ENCODE results near the gene PCED1A. TPM values are rescaled to one million over a fixed set of nuclear protein-coding genes. Genes with fewer than 3 reads are reported as not detected.
"Not testable (repeated sequence)": the region's sequence is repeated elsewhere in the genome, so short reads cannot be mapped to it uniquely, and the experiment has no call there.

The PCED1A gene
- polyA plus RNA-seq, 1 experiment: 23.5 TPM

DNA sequence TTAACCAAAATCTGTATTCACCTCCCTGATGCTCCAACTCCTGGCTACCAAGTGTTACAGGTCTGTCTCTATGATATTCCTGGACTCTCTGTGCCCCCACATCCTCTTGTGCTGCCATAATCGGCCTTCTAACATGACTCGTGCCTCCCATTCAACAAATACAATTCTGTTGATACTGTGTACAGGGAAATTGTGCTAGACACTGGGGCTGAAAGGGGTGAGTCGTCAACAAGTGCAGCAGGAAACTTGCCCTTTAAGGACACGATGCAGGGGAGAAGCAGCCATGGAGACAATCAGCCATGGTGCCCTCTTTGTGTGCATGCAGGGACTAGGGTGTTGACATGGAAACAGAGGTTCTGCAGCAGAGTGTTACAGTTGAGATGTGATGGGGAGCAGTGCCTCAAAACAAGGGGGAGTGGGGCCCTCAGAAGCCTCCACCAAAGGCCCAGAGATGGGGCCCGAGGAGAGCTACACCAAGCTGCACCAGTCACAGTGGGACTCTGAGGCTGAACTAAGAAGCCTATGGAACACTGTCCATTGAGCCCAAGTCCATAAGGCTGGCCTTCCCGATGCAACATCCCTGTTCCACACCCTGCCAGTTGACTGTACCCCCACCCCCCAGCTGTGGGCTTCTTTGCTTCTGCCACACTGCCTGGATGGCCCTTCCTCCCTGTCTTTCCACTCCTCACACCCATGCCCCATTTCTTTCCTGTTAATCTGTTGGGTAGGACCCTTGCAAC is 3.1 kb downstream of the PCED1A start:
- H3K4me3 ChIP-seq (ENCODE audit: low read depth, low read length): no peak overlapping the region
- peaks cover 11% of the 10 kb centered on the region for H3K36me3 ChIP-seq (ENCODE audit: control insufficient read depth, insufficient read depth, low read length)
- DNase-seq (ENCODE audit: low read depth): no peak
- POLR2A ChIA-PET: no interaction called here
- CTCF ChIA-PET: interaction anchor here (0.6 to 0.7 kb wide), 2 partner anchors 84 to 148 kb away, joined by 3 read pairs; no protein-coding TSS in a partner anchor
- TF ChIP-seq, protein P1, sequence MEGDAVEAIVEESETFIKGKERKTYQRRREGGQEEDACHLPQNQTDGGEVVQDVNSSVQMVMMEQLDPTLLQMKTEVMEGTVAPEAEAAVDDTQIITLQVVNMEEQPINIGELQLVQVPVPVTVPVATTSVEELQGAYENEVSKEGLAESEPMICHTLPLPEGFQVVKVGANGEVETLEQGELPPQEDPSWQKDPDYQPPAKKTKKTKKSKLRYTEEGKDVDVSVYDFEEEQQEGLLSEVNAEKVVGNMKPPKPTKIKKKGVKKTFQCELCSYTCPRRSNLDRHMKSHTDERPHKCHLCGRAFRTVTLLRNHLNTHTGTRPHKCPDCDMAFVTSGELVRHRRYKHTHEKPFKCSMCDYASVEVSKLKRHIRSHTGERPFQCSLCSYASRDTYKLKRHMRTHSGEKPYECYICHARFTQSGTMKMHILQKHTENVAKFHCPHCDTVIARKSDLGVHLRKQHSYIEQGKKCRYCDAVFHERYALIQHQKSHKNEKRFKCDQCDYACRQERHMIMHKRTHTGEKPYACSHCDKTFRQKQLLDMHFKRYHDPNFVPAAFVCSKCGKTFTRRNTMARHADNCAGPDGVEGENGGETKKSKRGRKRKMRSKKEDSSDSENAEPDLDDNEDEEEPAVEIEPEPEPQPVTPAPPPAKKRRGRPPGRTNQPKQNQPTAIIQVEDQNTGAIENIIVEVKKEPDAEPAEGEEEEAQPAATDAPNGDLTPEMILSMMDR (IDR thresholded peaks at IDR 0.05; ENCODE audit: insufficient read depth, low read depth, low read length): no peak
- H3K27me3 ChIP-seq (ENCODE audit: control insufficient read depth, insufficient read depth, low read length): no peaks in the 10 kb centered on the region

DNA sequence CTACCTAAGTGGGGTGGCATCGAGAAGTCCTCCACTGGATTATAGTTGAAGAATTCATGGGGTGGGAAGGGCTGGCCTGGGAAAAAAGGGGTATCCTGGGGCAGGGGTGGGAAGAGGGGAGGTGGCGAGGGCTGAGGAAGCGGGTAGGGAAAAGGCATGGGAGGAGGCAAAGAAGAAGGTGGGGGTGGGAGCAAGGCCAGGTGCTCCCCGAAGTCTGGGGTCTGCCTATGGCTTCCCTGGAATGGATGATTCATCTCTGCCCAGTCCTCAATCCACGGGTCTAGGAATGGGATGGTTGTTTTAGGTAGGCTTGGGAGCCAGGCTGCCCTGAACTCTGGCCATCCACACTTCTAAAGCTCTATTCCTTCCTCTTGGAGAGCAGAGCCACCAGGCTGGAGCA is 4.4 kb downstream of the PCED1A start:
- CTCF ChIA-PET: interaction anchor here (0.7 to 0.9 kb wide), 3 partner anchors 8 to 165 kb away, joined by 3 to 5 read pairs (median 4); no protein-coding TSS in a partner anchor
- DNase-seq (ENCODE audit: low read depth): no peak
- Histone ChIP-seq H3K27me3 (ENCODE audit: control insufficient read depth, insufficient read depth, low read length) (no peaks in the 10 kb centered on the region), H3K4me3 (ENCODE audit: low read depth, low read length) (no peak overlapping the region), H3K36me3 (ENCODE audit: control insufficient read depth, insufficient read depth, low read length) (peaks cover 11% of the 10 kb centered on the region)
- TF ChIP-seq, protein P1 (IDR thresholded peaks at IDR 0.05; ENCODE audit: insufficient read depth, low read depth, low read length): no peak
- POLR2A ChIA-PET: no interaction called here

DNA sequence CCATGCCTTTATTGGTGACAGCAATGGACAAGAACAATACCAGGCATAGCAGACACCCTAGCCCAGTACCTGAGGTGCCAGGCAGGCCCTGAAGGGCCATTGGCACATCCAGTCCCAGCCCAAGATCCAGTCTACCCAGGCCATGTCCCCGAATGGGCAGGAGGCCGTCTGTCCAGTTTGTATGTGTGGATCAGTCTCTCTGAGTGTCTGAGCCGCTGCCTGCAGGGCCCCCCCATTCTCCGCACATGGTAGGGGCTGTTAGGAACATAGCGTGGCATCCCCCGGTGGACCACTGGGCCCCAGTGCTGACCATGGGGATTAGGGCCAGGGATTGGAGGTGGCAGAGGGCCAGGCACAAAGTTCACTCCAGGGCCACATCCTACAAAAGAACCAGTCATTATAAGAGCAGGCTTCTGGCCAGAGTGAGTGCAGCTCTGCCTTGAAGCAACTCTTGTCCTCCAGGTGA is 5.1 kb downstream of the PCED1A start:
- Histone ChIP-seq H3K27me3 (ENCODE audit: control insufficient read depth, insufficient read depth, low read length) (no peaks in the 10 kb centered on the region), H3K4me3 (ENCODE audit: low read depth, low read length) (no peak overlapping the region), H3K36me3 (ENCODE audit: control insufficient read depth, insufficient read depth, low read length) (peaks cover 11% of the 10 kb centered on the region)
- no peak for DNase-seq (ENCODE audit: low read depth)
- ChIA-PET POLR2A (no interaction called here), CTCF (interaction anchor here (0.7 to 0.9 kb wide), 3 partner anchors 9 to 165 kb away, joined by 3 to 5 read pairs (median 4); no protein-coding TSS in a partner anchor)
- TF ChIP-seq, protein P1 (IDR thresholded peaks at IDR 0.05; ENCODE audit: insufficient read depth, low read depth, low read length): no peak

DNA sequence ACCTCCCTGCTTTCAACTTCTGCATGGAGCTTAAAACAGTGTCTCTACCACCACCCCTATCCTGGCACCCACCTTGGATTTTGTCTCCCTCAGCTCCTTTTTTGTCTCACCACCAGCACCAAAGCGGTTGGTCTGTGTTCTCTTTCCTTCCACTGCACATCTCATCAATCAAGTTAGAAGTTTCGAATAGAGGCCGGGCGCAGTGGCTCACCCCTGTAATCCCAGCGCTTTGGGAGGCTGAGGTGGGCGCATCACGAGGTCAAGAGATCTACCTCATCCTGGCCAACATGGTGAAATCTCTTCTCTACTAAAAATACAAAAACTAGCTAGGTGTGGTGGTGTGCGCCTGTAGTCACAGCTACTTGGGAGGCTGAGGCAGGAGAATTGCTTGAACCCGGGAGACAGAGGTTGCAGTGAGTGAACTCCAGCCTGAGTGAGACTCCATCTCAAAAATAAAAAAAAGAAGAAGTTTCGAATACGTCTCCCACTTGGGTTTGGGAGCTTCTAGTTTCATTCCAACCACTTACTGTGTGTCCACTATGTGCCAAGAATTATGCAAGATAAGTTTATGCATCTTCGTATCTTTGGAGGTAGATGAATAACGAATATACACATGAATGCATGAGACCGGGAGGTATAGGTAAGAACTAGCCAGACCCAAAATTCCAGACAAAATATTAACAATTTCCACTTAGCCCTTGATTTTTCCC is 5.9 kb downstream of the PCED1A start:
- Histone ChIP-seq H3K36me3 (ENCODE audit: control insufficient read depth, insufficient read depth, low read length) (peaks cover 11% of the 10 kb centered on the region), H3K27me3 (ENCODE audit: control insufficient read depth, insufficient read depth, low read length) (no peaks in the 10 kb centered on the region), H3K4me3 (ENCODE audit: low read depth, low read length) (no peak overlapping the region)
- ChIA-PET CTCF (interaction anchor here (1.1 to 1.9 kb wide), 2 partner anchors 79 to 81 kb away, joined by 4 to 6 read pairs; no protein-coding TSS in a partner anchor), POLR2A (no interaction called here)
- no peak for DNase-seq (ENCODE audit: low read depth)
- TF ChIP-seq, protein P1 (IDR thresholded peaks at IDR 0.05; ENCODE audit: insufficient read depth, low read depth, low read length): no peak

DNA sequence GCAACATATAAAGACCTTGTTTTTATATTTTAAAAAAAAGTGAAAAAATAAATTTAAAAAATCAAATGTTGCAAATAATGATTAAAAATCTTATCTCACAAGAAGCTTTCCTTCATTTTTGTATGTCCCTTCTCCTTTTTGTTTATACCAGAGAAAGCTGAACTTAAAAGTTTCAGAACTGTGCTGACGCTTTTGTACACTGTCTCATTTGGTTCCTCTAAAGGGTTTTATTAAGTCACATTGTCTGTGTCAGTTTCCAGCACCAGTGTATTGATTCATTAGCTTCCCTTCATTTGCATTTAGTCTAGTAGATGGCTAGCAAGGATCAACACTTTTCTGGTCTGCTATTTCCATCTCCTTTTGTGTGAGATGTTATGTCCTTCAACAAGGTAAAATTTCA is 6.7 kb downstream of the PCED1A start:
- peaks cover 11% of the 10 kb centered on the region for H3K36me3 ChIP-seq (ENCODE audit: control insufficient read depth, insufficient read depth, low read length)
- ChIA-PET POLR2A (no interaction called here), CTCF (interaction anchor here (1.1 to 1.9 kb wide), 2 partner anchors 78 to 81 kb away, joined by 4 to 6 read pairs; no protein-coding TSS in a partner anchor)
- H3K4me3 ChIP-seq (ENCODE audit: low read depth, low read length): no peak overlapping the region
- DNase-seq (ENCODE audit: low read depth): no peak
- TF ChIP-seq, protein P1 (IDR thresholded peaks at IDR 0.05; ENCODE audit: insufficient read depth, low read depth, low read length): no peak
- H3K27me3 ChIP-seq (ENCODE audit: control insufficient read depth, insufficient read depth, low read length): no peaks in the 10 kb centered on the region

DNA sequence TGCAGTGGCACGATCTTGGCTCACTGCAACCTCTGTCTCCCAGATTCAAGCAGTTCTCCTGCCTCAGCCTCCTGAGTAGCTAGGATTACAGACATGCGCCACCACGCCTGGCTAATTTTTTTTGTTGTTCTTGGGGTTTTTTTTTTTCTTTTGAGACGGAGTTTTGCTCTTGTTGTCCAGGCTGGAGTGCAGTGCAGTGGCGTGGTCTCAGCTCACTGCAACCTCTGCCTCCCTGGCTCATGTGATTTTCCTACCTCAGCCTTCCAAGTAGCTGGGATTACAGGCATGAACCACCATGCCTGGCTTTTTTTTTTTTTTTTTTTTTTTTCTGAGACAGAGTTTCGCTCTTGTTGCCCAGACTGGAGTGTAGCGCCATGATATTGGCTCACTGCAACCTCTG is 9.2 kb downstream of the PCED1A start:
- H3K27me3 ChIP-seq (ENCODE audit: control insufficient read depth, insufficient read depth, low read length); CTCF ChIA-PET; H3K36me3 ChIP-seq (ENCODE audit: control insufficient read depth, insufficient read depth, low read length); DNase-seq (ENCODE audit: low read depth); H3K4me3 ChIP-seq (ENCODE audit: low read depth, low read length): not testable (repeated sequence)
- POLR2A ChIA-PET: interaction anchor here (1.4 kb wide), 1 partner anchor 9 kb away, joined by 3 read pairs; the partner anchor contains the start of genes PCED1A and VPS16

Measured in BJ (cell line).